ENCODE results near the gene ZNF628.
"Not testable (repeated sequence)": the region's sequence is repeated elsewhere in the genome, so short reads cannot be mapped to it uniquely, and the experiment has no call there.

ZNF628 gene

GRCh38 chr19:55476100-55476775 lies at the start of gene ZNF628:
ZNF628 (plus strand) TSS chr19:55476617; CDS start chr19:55479911, 3,294 bp downstream.
- DNase-seq (ENCODE audit: low spot score), result peak; percentile 98
- peak; percentile 75 for FAIRE-seq

GRCh38 chr19:55431183-55431582 lies 45.2 kb upstream of the ZNF628 start:
- DNase-seq (ENCODE audit: low spot score) (no peak), FAIRE-seq (no peak)

GRCh38 chr19:55432241-55432959 lies 44.0 kb upstream of the ZNF628 start:
- DNase-seq (ENCODE audit: low spot score) (no peak), FAIRE-seq (no peak)

GRCh38 chr19:55433292-55433691 lies 43.1 kb upstream of the ZNF628 start:
- no peak for FAIRE-seq
- DNase-seq (ENCODE audit: low spot score), result no peak

- no peak for FAIRE-seq
- DNase-seq (ENCODE audit: low spot score), result no peak
Observed at GRCh38 chr19:55434356-55434919, 42.0 kb upstream of the ZNF628 start.

- FAIRE-seq (peak; percentile 100), DNase-seq (ENCODE audit: low spot score) (no peak)
Observed at GRCh38 chr19:55435020-55435419, 41.4 kb upstream of the ZNF628 start.

DNA sequence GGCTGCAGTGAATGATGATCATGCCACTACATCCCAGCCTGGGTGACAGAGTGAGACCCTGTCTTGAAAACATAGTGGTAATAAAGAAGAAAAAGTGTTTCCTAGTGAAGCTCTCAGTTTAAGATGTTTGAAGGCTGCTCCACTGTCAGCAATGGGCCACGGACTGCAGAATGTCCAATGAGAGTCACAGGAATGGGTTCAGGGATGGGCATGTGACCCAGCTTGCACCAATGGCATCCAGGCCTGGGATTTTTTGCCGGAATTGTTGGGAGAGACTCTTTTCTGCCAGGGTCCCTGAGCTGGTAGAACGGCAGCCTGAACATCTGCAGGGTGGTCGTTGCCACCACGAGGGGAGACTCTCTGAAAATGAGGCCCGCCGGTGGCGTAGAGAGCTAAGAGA lies 39.6 kb upstream of the ZNF628 start:
- FAIRE-seq (no peak), DNase-seq (ENCODE audit: low spot score) (no peak)

GRCh38 chr19:55437410-55437809 lies 39.0 kb upstream of the ZNF628 start:
- DNase-seq (ENCODE audit: low spot score), result peak; percentile 88
- no peak for FAIRE-seq

DNA sequence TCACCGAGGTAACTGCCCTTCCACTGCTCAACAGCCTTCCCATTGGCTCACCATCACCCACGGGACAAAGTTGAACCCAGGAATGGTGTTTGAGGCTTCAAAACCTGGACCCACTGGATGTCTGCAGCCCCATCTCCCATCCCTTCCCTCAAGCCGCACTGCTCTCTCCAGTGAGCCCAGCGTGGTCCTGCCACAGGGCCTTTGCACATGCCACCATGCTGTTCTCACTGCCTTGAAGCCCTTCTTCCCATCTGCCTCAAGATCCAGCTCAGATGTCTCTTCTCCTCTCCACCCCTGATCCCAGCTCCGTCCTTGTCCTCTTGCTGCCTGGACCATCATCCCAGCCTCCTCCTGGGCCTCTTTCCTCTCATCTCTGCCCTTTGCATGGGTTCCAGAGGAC lies 37.4 kb upstream of the ZNF628 start:
- FAIRE-seq, result no peak
- no peak for DNase-seq (ENCODE audit: low spot score)

- DNase-seq (ENCODE audit: low spot score), result no peak
- FAIRE-seq, result no peak
Observed at GRCh38 chr19:55440411-55441105, 35.9 kb upstream of the ZNF628 start.

- FAIRE-seq, result no peak
- no peak for DNase-seq (ENCODE audit: low spot score)
Observed at GRCh38 chr19:55441319-55441691, 35.1 kb upstream of the ZNF628 start.

- DNase-seq (ENCODE audit: low spot score) (no peak), FAIRE-seq (no peak)
Observed at GRCh38 chr19:55441692-55442321, 34.6 kb upstream of the ZNF628 start.

- no peak for DNase-seq (ENCODE audit: low spot score)
- no peak for FAIRE-seq
Observed at GRCh38 chr19:55442372-55442961, 34.0 kb upstream of the ZNF628 start.

- FAIRE-seq (no peak), DNase-seq (ENCODE audit: low spot score) (no peak)
Observed at GRCh38 chr19:55443045-55443823, 33.2 kb upstream of the ZNF628 start, which contains the start of gene SHISA7. SHISA7 (minus strand) TSS chr19:55443300; CDS start chr19:55442863, 437 bp downstream.

- no peak for FAIRE-seq
- DNase-seq (ENCODE audit: low spot score), result no peak
Observed at GRCh38 chr19:55443824-55444480, 32.5 kb upstream of the ZNF628 start.

- no peak for FAIRE-seq
- DNase-seq (ENCODE audit: low spot score), result no peak
Observed at GRCh38 chr19:55444646-55445045, 31.8 kb upstream of the ZNF628 start.

DNA sequence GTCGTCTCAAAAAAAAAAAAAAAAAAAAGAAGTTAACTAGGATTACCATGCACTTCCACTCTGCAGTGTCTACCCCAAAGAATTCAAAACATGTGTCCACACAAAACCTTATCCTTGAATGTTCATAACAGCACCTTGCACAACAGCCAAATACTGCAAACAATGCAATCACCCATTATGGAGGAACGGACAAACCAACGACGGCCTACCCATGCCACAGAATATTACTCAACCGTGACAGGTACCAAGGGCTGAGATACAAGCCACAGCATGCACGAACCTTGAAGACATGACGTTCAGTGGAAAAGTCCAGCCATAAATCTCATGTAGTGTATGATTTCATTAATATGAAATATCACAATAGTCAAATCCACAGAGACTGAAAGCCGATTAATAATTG lies 30.4 kb upstream of the ZNF628 start:
- FAIRE-seq, result no peak
- no peak for DNase-seq (ENCODE audit: low spot score)

GRCh38 chr19:55447421-55448174 lies 28.8 kb upstream of the ZNF628 start:
- no peak for FAIRE-seq
- DNase-seq (ENCODE audit: low spot score), result peak; percentile 71

DNA sequence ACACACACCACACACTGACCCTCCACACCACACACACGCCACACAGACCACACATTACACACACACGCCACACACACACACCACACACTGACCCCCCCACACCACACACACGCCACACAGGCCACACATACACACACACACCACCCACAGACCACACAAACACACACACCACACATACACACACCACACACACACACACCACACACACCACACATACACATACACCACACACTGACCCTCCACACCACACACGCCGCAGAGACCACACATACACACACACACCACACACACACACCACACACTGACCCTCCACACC lies 28.3 kb upstream of the ZNF628 start:
- FAIRE-seq; DNase-seq (ENCODE audit: low spot score): not testable (repeated sequence)

Data from urothelium cell line (cell line).